ENCODE data around the gene SZT2.

Gene SZT2

DNA sequence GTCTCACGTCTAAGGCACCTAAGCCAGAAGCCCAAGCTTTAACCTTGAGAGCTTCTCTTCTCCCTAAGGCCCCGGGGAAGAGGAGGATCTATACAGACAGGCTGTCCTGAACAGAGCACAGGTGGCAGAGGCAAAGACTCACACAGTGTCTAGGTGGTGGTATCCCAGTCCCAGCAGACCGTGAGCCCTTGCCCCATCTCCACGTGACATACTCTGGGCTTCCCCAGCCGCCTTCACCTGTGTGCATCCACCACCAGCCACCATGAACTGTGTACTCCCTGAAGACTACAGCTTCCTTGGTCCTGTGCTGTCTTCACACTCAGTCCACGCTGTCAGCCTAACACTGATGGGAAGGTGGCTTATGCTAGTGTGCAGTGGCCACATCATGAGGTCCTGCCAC is 31.7 kb downstream of the SZT2 start:
- no peak for DNase-seq (ENCODE audit: low spot score)
- TF ChIP-seq, protein P1, sequence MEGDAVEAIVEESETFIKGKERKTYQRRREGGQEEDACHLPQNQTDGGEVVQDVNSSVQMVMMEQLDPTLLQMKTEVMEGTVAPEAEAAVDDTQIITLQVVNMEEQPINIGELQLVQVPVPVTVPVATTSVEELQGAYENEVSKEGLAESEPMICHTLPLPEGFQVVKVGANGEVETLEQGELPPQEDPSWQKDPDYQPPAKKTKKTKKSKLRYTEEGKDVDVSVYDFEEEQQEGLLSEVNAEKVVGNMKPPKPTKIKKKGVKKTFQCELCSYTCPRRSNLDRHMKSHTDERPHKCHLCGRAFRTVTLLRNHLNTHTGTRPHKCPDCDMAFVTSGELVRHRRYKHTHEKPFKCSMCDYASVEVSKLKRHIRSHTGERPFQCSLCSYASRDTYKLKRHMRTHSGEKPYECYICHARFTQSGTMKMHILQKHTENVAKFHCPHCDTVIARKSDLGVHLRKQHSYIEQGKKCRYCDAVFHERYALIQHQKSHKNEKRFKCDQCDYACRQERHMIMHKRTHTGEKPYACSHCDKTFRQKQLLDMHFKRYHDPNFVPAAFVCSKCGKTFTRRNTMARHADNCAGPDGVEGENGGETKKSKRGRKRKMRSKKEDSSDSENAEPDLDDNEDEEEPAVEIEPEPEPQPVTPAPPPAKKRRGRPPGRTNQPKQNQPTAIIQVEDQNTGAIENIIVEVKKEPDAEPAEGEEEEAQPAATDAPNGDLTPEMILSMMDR (IDR thresholded peaks at IDR 0.05; ENCODE audit: extremely low read depth, insufficient read depth, missing control alignments), result no peak
- in situ Hi-C loops (cut with MboI; ENCODE audit: low pct_unique_long_range_greater_than_20kb, low sequenced_read_pairs, unreplicated experiment), result no loop called here

DNA sequence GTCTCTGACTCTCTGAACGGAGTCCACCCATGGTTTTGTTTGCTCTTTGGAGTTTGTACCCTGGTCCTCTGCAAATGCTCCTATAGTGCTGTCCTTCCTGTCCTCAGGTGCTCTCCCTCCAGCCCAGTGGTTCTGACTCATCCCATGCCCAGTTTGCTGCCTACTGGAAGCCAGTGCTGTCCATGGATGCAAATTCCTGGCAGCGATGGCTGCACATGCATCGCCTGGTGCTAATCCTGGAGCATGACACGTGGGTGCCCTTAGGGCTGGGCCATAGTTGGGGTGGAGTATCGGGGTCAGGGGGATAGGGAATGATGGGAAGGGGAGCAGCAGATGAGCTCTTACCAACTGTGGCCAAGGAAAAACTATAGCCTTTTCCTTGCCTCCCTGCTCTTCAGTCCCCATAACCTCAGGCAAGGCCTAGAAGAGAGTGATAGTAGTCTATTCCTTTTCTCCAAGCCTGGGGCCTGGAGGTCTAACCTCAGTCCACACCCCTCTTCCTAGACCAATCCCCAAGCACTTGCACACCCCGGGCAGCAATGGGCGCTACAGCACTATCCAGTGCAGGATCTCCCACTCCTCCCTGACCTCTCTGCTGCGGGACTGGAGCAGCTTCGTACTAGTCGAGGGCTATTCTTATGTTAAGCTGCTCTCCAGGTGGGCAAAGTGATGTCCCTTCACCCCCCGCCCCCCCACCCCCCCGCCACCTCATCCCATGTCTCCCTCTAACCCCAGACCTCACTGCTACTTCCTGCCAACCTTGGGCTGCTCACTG is 32.5 kb downstream of the SZT2 start:
- DNase-seq (ENCODE audit: low spot score), result no peak
- TF ChIP-seq, protein P1 (IDR thresholded peaks at IDR 0.05; ENCODE audit: extremely low read depth, insufficient read depth, missing control alignments), result no peak
- in situ Hi-C loops (cut with MboI; ENCODE audit: low pct_unique_long_range_greater_than_20kb, low sequenced_read_pairs, unreplicated experiment), result no loop called here

DNA sequence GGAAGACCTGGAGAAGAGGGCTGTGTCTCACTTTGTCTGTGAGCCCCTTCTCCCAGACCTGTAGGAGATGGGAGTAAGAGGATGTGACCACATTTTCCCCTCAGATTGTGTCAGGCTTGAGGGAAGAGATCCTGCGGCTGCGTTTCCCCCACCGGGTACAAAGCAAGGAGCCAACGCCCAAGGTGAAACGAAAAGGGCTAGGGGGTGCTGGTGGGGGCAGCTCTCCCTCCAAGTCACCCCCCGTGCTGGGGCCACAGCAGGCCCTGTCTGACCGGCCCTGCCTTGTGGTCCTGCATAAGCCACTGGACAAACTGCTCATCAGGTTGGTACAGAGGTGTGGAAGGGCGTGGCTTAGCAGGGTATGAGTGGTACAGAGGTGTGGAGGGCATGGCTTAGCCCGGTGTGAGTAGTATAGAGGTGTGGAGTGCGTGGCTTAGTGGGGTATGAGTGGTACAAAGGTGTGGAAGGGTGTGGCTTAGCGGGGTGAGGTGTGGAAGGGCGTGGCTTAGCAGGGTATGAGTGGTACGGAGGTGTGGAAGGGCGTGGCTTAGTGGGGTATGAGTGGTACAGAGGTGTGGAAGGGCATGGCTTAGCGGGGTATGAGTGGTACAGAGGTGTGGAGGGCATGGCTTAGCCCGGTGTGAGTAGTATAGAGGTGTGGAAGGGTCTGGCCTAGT is 33.4 kb downstream of the SZT2 start:
- in situ Hi-C loops (cut with MboI; ENCODE audit: low pct_unique_long_range_greater_than_20kb, low sequenced_read_pairs, unreplicated experiment), result no loop called here
- DNase-seq (ENCODE audit: low spot score), result no peak
- TF ChIP-seq, protein P1 (IDR thresholded peaks at IDR 0.05; ENCODE audit: extremely low read depth, insufficient read depth, missing control alignments), result no peak

DNA sequence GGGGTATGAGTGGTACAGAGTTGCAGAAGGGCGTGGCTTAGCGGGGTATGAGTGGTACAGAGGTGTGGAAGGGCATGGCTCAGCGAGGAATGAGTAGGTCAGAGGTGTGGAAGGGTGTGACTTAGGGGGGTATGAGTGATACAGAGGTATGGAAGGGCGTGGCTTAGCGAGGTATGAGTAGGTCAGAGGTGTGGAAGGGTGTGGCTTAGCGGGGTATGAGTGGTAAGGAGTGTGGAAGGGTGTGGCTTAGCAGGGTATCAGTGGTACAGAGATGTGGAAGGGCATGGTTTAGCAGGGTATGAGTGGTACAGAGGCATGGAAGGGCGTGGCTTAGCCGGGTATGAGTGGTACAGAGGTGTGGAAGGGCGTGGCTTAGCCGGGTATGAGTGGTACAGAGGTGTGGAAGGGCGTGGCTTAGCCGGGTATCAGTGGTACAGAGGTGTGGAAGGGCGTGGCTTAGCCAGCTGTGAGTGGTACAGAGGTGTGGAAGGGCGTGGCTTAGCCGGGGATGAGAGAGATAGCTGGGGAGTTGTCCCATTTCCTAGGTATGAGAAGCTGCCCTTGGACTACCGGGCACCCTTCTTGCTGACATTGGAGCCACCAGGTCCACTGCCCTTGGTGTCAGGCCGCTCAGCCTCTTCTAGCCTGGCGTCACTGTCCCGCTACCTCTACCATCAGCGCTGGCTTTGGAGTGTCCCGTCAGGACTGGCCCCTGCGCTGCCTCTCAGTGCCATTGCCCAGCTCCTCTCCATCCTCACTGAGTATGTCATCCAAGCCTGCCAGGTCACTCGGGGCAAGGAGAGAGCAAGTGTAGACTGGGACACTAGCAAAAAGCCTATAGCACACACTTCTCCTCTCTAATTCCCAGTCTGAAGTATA is 34.2 kb downstream of the SZT2 start:
- in situ Hi-C loops (cut with MboI; ENCODE audit: low pct_unique_long_range_greater_than_20kb, low sequenced_read_pairs, unreplicated experiment), result no loop called here
- TF ChIP-seq, protein P1 (IDR thresholded peaks at IDR 0.05; ENCODE audit: extremely low read depth, insufficient read depth, missing control alignments), result no peak
- no peak for DNase-seq (ENCODE audit: low spot score)

DNA sequence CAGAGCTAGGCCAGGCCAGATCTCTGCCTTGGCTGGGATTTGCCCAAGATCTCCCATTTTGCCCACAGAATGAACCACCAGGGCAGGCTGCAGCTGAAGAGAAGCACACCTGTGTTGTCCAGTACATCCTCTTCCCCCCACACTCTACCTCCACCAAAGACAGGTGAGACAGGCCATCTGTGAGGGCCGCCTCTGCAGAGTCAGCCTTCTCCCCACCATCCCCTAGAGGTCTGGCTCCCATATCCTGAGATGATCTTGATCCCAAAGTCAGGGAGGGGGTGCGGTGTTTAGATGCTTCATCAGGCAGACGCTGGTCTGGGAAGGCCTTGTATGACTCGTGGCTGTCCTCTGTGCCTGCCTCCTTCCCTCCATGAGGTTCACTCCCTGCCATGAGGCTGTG is 35.3 kb downstream of the SZT2 start:
- DNase-seq (ENCODE audit: low spot score), result no peak
- in situ Hi-C loops (cut with MboI; ENCODE audit: low pct_unique_long_range_greater_than_20kb, low sequenced_read_pairs, unreplicated experiment), result no loop called here
- TF ChIP-seq, protein P1 (IDR thresholded peaks at IDR 0.05; ENCODE audit: extremely low read depth, insufficient read depth, missing control alignments), result no peak

DNA sequence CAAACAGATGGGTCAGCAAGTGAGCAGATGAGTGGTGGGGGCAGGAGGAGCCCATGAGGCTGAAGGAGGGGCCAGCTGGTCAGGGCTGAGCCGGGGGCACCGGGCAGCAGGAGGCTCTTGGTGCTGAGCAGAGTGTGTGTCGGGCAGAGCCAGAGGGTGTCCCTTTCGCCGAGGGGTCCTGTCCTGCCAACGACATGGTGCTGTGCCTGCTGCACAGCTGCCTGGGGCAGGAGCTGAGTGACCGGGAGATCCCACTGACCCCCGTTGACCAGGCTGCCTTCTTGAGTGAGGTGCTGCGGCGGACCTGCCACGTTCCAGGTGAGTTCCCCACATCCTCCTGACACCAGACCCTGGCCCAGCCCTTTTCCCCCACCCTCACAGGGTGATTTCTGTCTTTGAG is 36.5 kb downstream of the SZT2 start:
- no peak for DNase-seq (ENCODE audit: low spot score)
- TF ChIP-seq, protein P1 (IDR thresholded peaks at IDR 0.05; ENCODE audit: extremely low read depth, insufficient read depth, missing control alignments), result no peak
- in situ Hi-C loops (cut with MboI; ENCODE audit: low pct_unique_long_range_greater_than_20kb, low sequenced_read_pairs, unreplicated experiment), result no loop called here
